Gastrocnemius medialis (tissue), 4 donors: ENCODE data around the gene ZNF516. TPM values are rescaled to one million over a fixed set of nuclear protein-coding genes. Genes with fewer than 3 reads are reported as not detected.

Experiments used
- ATAC-seq, 2 donors: fragments of 150-250 bp; one replicate each; pipeline ENCODE4 v1.9.1; 2016
- DNase-seq, 2 donors: peaks; one replicate each; pipeline ENCODE4 v3.0.0-alpha.2; 2019
- H3K27ac ChIP-seq, 4 donors: fragments of 200-600 bp; sonication (generic); 1 replicate in 1 of 4; 2 replicates in 3 of 4; pipeline ENCODE4 v1.5.1; 2016 to 2018; ENCODE audit warnings: mild to moderate bottlenecking in 2 of 4, moderate library complexity in 1 of 4
- H3K27me3 ChIP-seq, 3 donors: fragments of 200-600 bp; sonication (generic) in 2 of 3; 1 replicate in 1 of 3; 2 replicates in 2 of 3; pipeline versions ENCODE4 v1.5.1 to v1.6.0; 2016 to 2019; ENCODE audit warnings: mild to moderate bottlenecking in 1 of 3, moderate library complexity in 1 of 3
- H3K36me3 ChIP-seq, 2 donors: fragments of 200-600 bp; sonication (generic) in 1 of 2; one replicate each; pipeline ENCODE4 v1.5.1; 2017 to 2018
- H3K4me1 ChIP-seq, 2 donors: fragments of 200-600 bp; sonication (generic) in 1 of 2; one replicate each; pipeline ENCODE4 v1.5.1; 2016 to 2017; ENCODE audit warnings: mild to moderate bottlenecking in 2 of 2
- H3K4me3 ChIP-seq, 4 donors: fragments of 200-600 bp; sonication (generic) in 3 of 4; 1 replicate in 1 of 4; 2 replicates in 3 of 4; pipeline ENCODE4 v1.5.1; 2016 to 2019; ENCODE audit warnings: mild to moderate bottlenecking in 2 of 4
- H3K9me3 ChIP-seq, 3 donors: fragments of 200-600 bp; sonication (generic) in 2 of 3; 1 replicate in 1 of 3; 2 replicates in 2 of 3; pipeline ENCODE4 v1.5.1; 2016 to 2019
- CTCF ChIP-seq, 5 experiments: fragments of 450-650 bp in 3 of 5; fragments of 200-600 bp in 2 of 5; sonication (generic) in 2 of 5; IDR thresholded peaks in 4 of 5; conservative IDR thresholded peaks in 1 of 5; 1 replicate in 4 of 5; 2 replicates in 1 of 5; pipeline ENCODE4 v1.5.1; 2016 to 2019; ENCODE audit warnings: antibody characterized with exemption in 5 of 5, mild to moderate bottlenecking in 3 of 5, moderate library complexity in 3 of 5
- POLR2A ChIP-seq, 2 donors: fragments of 450-650 bp; IDR thresholded peaks; one replicate each; pipeline ENCODE4 v1.6.1; 2017; ENCODE audit warnings: antibody characterized with exemption in 2 of 2, mild to moderate bottlenecking in 2 of 2, moderate library complexity in 2 of 2
- in situ Hi-C, 4 donors: fragments of 200-750 bp; cut with MboI; loops; one replicate each; pipeline versions ENCODE4 v1.15.0 to v1.8.0; 2017; ENCODE audit warnings: low sequenced_read_pairs in 4 of 4
- intact Hi-C: fragments of 100-400 bp; cut with DNase I; formaldehyde crosslinking; loops from one replicate; pipeline ENCODE4 v1.15.1; 2023; ENCODE audit warnings: low total_unique reads
- total RNA-seq, 4 donors: library from RNA; depleted of rRNA; stranded (reverse); fragments of >200 nt; gene quantifications; one replicate each; pipeline versions ENCODE4 v1.1.0 to v1.2.3, GENCODE V29; 2016

Gene ZNF516
- total RNA-seq, 4 donors from 2014 or later = 8.4 to 19.3 (median 12.4) TPM

GRCh38 chr18:76340410-76340809 is 154.6 kb downstream of the ZNF516 start:
- Histone ChIP-seq H3K27ac (no peak overlapping the region), H3K27me3 (no peaks in the 10 kb centered on the region), H3K4me1 (no peaks in the 10 kb centered on the region), H3K4me3 (no peak overlapping the region), H3K9me3 (no peaks in the 10 kb centered on the region), H3K36me3 (no peaks in the 10 kb centered on the region)
- no peak for DNase-seq
- intact Hi-C loops (loop anchor here (10.0 kb wide), 1 partner anchor 1686 kb away; no protein-coding TSS in a partner anchor), in situ Hi-C loops (no loop called here)
- TF ChIP-seq CTCF (IDR thresholded peaks at IDR 0.05 in 4 of 5, conservative IDR thresholded peaks at IDR 0.05 in 1 of 5) (no peak), POLR2A (IDR thresholded peaks at IDR 0.05) (no peak)
- no peak for ATAC-seq

- Histone ChIP-seq H3K27ac (no peak overlapping the region), H3K4me3 (no peak overlapping the region), H3K36me3 (no peaks in the 10 kb centered on the region), H3K27me3 (no peaks in the 10 kb centered on the region), H3K4me1 (no peaks in the 10 kb centered on the region), H3K9me3 (no peaks in the 10 kb centered on the region)
- no peak for DNase-seq
- in situ Hi-C loops (no loop called here), intact Hi-C loops (no loop called here)
- no peak for ATAC-seq
- no peak for TF ChIP-seq CTCF (IDR thresholded peaks at IDR 0.05 in 4 of 5, conservative IDR thresholded peaks at IDR 0.05 in 1 of 5)
- TF ChIP-seq POLR2A (IDR thresholded peaks at IDR 0.05) = no peak
These were observed 155.8 kb downstream of the ZNF516 start for GRCh38 chr18:76339246-76339620.

GRCh38 chr18:76338619-76339245 is 156.3 kb downstream of the ZNF516 start:
- H3K9me3 ChIP-seq = no peaks in the 10 kb centered on the region
- no peaks in the 10 kb centered on the region for H3K27me3 ChIP-seq
- DNase-seq (no peak), ATAC-seq (no peak)
- in situ Hi-C loops = no loop called here
- H3K27ac ChIP-seq = no peak overlapping the region
- H3K36me3 ChIP-seq = no peaks in the 10 kb centered on the region
- H3K4me1 ChIP-seq = no peaks in the 10 kb centered on the region
- H3K4me3 ChIP-seq = no peak overlapping the region
- intact Hi-C loops = no loop called here
- no peak for TF ChIP-seq CTCF (IDR thresholded peaks at IDR 0.05 in 4 of 5, conservative IDR thresholded peaks at IDR 0.05 in 1 of 5)
- TF ChIP-seq POLR2A (IDR thresholded peaks at IDR 0.05) = no peak

- no peaks in the 10 kb centered on the region for H3K36me3 ChIP-seq
- no peaks in the 10 kb centered on the region for H3K4me1 ChIP-seq
- H3K27me3 ChIP-seq = no peaks in the 10 kb centered on the region
- H3K4me3 ChIP-seq = no peak overlapping the region
- ATAC-seq (no peak), DNase-seq (no peak)
- H3K27ac ChIP-seq = no peak overlapping the region
- intact Hi-C loops = no loop called here
- in situ Hi-C loops = no loop called here
- no peaks in the 10 kb centered on the region for H3K9me3 ChIP-seq
- no peak for TF ChIP-seq CTCF (IDR thresholded peaks at IDR 0.05 in 4 of 5, conservative IDR thresholded peaks at IDR 0.05 in 1 of 5)
- no peak for TF ChIP-seq POLR2A (IDR thresholded peaks at IDR 0.05)
These were observed 157.0 kb downstream of the ZNF516 start for GRCh38 chr18:76338088-76338487.
